Measurements from ENCODE around the gene R3HDM1.

GRCh38 chr2:135600915-135601314 lies 69.6 kb downstream of the R3HDM1 start:
- no peak for TF ChIP-seq CTCF (IDR thresholded peaks at IDR 0.05)
- no peak for TF ChIP-seq EP300 (IDR thresholded peaks at IDR 0.05)

Measured in gastroesophageal sphincter (tissue), 3 donors.